Endothelial cell of umbilical vein (primary cell): ENCODE data around the gene CUX1. TPM values are rescaled to one million over a fixed set of nuclear protein-coding genes. Genes with fewer than 3 reads are reported as not detected.

Experiments used
- BruUV-seq: library from RNA; stranded (reverse); fragments of 400-500 nt; replicated peaks from 2 replicates; lab custom pipeline; 2021; lab: Mats Ljungman, UMichigan
- CTCF ChIA-PET: fragments of 300-600, 350-600 bp; sonication (Branson Sonifier 250); formaldehyde crosslinking; loops from one replicate; lab custom pipeline; 2021; ENCODE audit warnings: antibody characterized with exemption, inconsistent platforms; lab: Charles Lee
- POLR2A ChIA-PET: fragments of 300-600, 350-600 bp; sonication (Branson Sonifier 250); formaldehyde crosslinking; loops from one replicate; lab custom pipeline; 2021; ENCODE audit warnings: antibody characterized with exemption, inconsistent platforms; lab: Charles Lee
- DNase-seq: peaks from one replicate; pipeline ENCODE4 v3.0.0-alpha.2; 2011; ENCODE audit warnings: low read depth, low spot score
- FAIRE-seq: peaks from 2 replicates; lab custom pipeline; 2011; peaks lifted over from hg19 to GRCh38; lab: Jason Lieb, UNC
- H2AFZ ChIP-seq: 2 replicates; pipeline ENCODE4 v1.6.0; 2012; ENCODE audit warnings: low read depth, low read length, control low read depth, inconsistent platforms
- H3K27ac ChIP-seq: 2 replicates; pipeline ENCODE4 v1.5.1; 2011; ENCODE audit warnings: low read depth, mild to moderate bottlenecking, control low read depth, low read length, moderate library complexity; ENCODE audit not compliant: insufficient read depth
- H3K27me3 ChIP-seq, 2 experiments: 2 replicates each; pipeline versions ENCODE4 v1.6.0 to v1.6.1; 2011; ENCODE audit warnings: low read length in 2 of 2, mixed read lengths in 1 of 2; ENCODE audit not compliant: control insufficient read depth in 2 of 2, insufficient read depth in 2 of 2
- H3K36me3 ChIP-seq, 2 experiments: 2 replicates in 1 of 2; 3 replicates in 1 of 2; pipeline ENCODE4 v1.5.1; 2011; ENCODE audit warnings: low read length in 2 of 2, mild to moderate bottlenecking in 1 of 2, moderate library complexity in 1 of 2; ENCODE audit not compliant: control insufficient read depth in 2 of 2, insufficient read depth in 2 of 2; ENCODE audit errors: extremely low read depth in 1 of 2
- H3K4me1 ChIP-seq: 3 replicates; pipeline ENCODE4 v1.5.1; 2011; ENCODE audit warnings: mild to moderate bottlenecking, low read length; ENCODE audit not compliant: control insufficient read depth, insufficient read depth; ENCODE audit errors: extremely low read depth
- H3K4me2 ChIP-seq: 2 replicates; pipeline ENCODE4 v1.6.1; 2011; ENCODE audit warnings: low read length, control low read depth, mixed read lengths; ENCODE audit not compliant: insufficient read depth
- H3K4me3 ChIP-seq, 3 experiments: fragments of 200-600 bp in 1 of 3; sonication (generic), shearing (Covaris generic) in 1 of 3; replicated peaks in 1 of 3; 2 replicates each; pipeline ENCODE4 v1.5.1; 2011 to 2016; ENCODE audit warnings: control low read depth in 3 of 3, low read length in 3 of 3, mild to moderate bottlenecking in 2 of 3, inconsistent platforms in 1 of 3, low read depth in 1 of 3, moderate library complexity in 1 of 3; ENCODE audit not compliant: insufficient read depth in 1 of 3
- H3K79me2 ChIP-seq: 2 replicates; pipeline ENCODE4 v1.6.0; 2012; ENCODE audit warnings: low read length, inconsistent platforms; ENCODE audit not compliant: control insufficient read depth, insufficient read depth
- H3K9ac ChIP-seq: replicated peaks from 2 replicates; pipeline ENCODE3; 2011; ENCODE audit warnings: low read length, control low read depth; ENCODE audit not compliant: insufficient read depth; ENCODE audit errors: extremely low read depth
- H3K9me1 ChIP-seq: replicated peaks from 3 replicates; pipeline ENCODE4 v1.6.0; 2011; ENCODE audit warnings: mild to moderate bottlenecking, low read length; ENCODE audit not compliant: control insufficient read depth, insufficient read depth; ENCODE audit errors: extremely low read depth
- H3K9me3 ChIP-seq: replicated peaks from 2 replicates; pipeline ENCODE4 v1.5.1; 2012; ENCODE audit warnings: low read length, inconsistent platforms; ENCODE audit not compliant: control insufficient read depth, insufficient read depth
- H4K20me1 ChIP-seq: replicated peaks from 2 replicates; pipeline ENCODE3; 2011; ENCODE audit warnings: mild to moderate bottlenecking, low read length; ENCODE audit not compliant: control insufficient read depth, insufficient read depth; ENCODE audit errors: extremely low read depth
- JUN ChIP-seq: IDR thresholded peaks from 2 replicates; pipeline ENCODE4 v1.6.1; 2011; ENCODE audit warnings: borderline replicate concordance, low read depth; ENCODE audit not compliant: insufficient read length, insufficient read depth
- MYC ChIP-seq: IDR thresholded peaks from one replicate; pipeline ENCODE4 v1.6.1; 2011; ENCODE audit warnings: mild to moderate bottlenecking, low read depth, low read length
- dilution Hi-C: fragments of 300-500 bp; cut with MboI; formaldehyde crosslinking; loops from one replicate; pipeline ENCODE4 v1.15.0; 2019; ENCODE audit warnings: low sequenced_read_pairs; ENCODE audit not compliant: extremely low pct_ligation_motif_present
- intact Hi-C: fragments of 100-400 bp; cut with micrococcal nuclease; formaldehyde crosslinking; loops from one replicate; pipeline ENCODE4 v1.10.0; 2022
- polyA plus RNA-seq, 4 experiments: library from polyadenylated mRNA; depleted of rRNA in 3 of 4; stranded (reverse) in 3 of 4; unstranded in 1 of 4; fragments of >200 nt; gene quantifications; 2 replicates each; pipeline versions ENCODE4 v1.2.1 to v1.2.3, GENCODE V29; 2011 to 2012; ENCODE audit warnings: missing spikeins in 1 of 4
- total RNA-seq: library from RNA; stranded (reverse); gene quantifications from 2 replicates; pipeline ENCODE4 v1.2.3, GENCODE V29; 2021
- TF ChIP-seq, protein P1 (sequence below), 2 donors: IDR thresholded peaks; 1 replicate in 1 of 2; 2 replicates in 1 of 2; pipeline ENCODE4 v1.5.1; 2011; ENCODE audit warnings: low read length in 2 of 2, mild to moderate bottlenecking in 2 of 2, moderate library complexity in 2 of 2, control low read depth in 1 of 2, inconsistent platforms in 1 of 2, low read depth in 1 of 2; ENCODE audit not compliant: insufficient read depth in 1 of 2; ENCODE audit errors: extremely low read depth in 1 of 2
- TF ChIP-seq, protein P2 (sequence below): IDR thresholded peaks from 2 replicates; pipeline ENCODE4 v1.6.1; 2011; ENCODE audit not compliant: insufficient read depth, insufficient read length

CUX1 gene
- total and polyA plus RNA-seq, 2 donors (not counting 3 experiments of a cell fraction or from before 2014, with no cell fraction given), result 13.8 to 49.8 TPM

DNA sequence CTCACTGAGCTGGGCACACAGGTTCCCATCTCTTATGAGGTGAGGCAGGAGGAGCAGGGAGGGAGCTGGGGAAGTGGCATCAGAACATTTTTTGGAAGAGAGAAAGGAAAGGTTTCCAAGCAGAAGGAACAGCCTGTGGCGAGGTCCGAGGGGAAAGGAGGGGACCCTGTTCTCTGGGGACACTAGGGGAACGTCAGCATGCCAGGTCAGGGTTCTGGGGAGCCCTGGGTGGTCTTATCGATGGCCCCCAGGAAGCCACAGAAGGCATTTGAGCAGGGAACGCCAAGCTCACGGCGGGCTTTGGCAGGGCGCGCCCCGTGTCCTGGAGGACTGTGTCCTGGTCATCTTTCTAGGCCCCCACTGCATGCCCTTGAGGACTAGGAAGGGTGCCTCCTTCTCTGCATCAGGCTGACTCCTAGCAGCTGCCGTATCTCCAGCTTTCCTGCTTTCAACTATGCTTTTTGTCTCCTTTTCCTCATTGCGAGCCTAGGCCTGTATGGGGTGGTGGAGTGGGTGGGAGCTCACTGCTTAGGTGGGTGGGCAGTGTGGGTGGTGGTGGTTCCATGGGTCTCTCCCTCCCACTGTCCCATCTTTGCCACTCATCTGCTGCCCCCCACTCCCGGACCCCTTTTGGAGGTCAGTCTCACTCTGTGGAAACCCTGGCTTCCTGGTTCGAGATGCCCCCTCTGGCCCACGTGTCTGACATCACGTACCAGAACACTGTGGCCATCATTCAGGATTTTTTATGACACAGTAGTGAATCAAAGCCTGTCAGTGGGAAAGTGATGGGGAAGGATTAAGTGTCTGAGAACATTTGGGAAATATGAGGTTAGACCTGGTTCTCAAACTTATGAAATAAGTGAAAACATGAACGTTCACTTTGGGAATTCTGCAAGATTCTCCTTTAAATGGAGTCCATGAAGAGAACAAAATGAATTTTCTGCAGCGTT, 89.1 kb downstream of the CUX1 start:
- H3K9me1 ChIP-seq, result no peaks in the 10 kb centered on the region
- H3K36me3 ChIP-seq, result no peaks in the 10 kb centered on the region
- CTCF ChIA-PET, result interaction anchor here (0.9 kb wide), 2 partner anchors 12 to 92 kb away, joined by 3 to 4 read pairs; no protein-coding TSS in a partner anchor
- H2AFZ ChIP-seq, result no peak overlapping the region
- no peaks in the 10 kb centered on the region for H3K27me3 ChIP-seq
- FAIRE-seq, result no peak
- no peak for TF ChIP-seq MYC
- TF ChIP-seq, protein P1, sequence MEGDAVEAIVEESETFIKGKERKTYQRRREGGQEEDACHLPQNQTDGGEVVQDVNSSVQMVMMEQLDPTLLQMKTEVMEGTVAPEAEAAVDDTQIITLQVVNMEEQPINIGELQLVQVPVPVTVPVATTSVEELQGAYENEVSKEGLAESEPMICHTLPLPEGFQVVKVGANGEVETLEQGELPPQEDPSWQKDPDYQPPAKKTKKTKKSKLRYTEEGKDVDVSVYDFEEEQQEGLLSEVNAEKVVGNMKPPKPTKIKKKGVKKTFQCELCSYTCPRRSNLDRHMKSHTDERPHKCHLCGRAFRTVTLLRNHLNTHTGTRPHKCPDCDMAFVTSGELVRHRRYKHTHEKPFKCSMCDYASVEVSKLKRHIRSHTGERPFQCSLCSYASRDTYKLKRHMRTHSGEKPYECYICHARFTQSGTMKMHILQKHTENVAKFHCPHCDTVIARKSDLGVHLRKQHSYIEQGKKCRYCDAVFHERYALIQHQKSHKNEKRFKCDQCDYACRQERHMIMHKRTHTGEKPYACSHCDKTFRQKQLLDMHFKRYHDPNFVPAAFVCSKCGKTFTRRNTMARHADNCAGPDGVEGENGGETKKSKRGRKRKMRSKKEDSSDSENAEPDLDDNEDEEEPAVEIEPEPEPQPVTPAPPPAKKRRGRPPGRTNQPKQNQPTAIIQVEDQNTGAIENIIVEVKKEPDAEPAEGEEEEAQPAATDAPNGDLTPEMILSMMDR (IDR thresholded peaks at IDR 0.05; ENCODE audit: extremely low read depth in 1 of 2, insufficient read depth in 1 of 2, low read depth in 1 of 2, low read length in 2 of 2), result no peak
- TF ChIP-seq, protein P2, sequence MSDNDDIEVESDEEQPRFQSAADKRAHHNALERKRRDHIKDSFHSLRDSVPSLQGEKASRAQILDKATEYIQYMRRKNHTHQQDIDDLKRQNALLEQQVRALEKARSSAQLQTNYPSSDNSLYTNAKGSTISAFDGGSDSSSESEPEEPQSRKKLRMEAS, result no peak
- no peak for TF ChIP-seq JUN
- H3K4me1 ChIP-seq, result peaks cover 12% of the 10 kb centered on the region
- no peaks in the 10 kb centered on the region for H4K20me1 ChIP-seq
- dilution Hi-C loops, result no loop called here
- H3K4me3 ChIP-seq, result no peak overlapping the region
- H3K4me2 ChIP-seq, result no peak overlapping the region
- POLR2A ChIA-PET, result no interaction called here
- no peak for DNase-seq
- H3K79me2 ChIP-seq, result peaks cover 7% of the 10 kb centered on the region
- no peaks in the 10 kb centered on the region for H3K9me3 ChIP-seq
- no peak overlapping the region for H3K27ac ChIP-seq
- BruUV-seq, result no TSS peak
- intact Hi-C loops, result no loop called here
- H3K9ac ChIP-seq, result no peak overlapping the region
